GM21717 (cell line): Measurements from ENCODE around the gene SKIC8.

Experiments
- ATAC-seq: cut with Tn5 transposase; IDR thresholded peaks from one replicate; pipeline ENCODE4 v1.9.1; 2021; ENCODE audit warnings: mild to moderate bottlenecking, moderate library complexity; ENCODE audit not compliant: unreplicated experiment

SKIC8 gene

DNA sequence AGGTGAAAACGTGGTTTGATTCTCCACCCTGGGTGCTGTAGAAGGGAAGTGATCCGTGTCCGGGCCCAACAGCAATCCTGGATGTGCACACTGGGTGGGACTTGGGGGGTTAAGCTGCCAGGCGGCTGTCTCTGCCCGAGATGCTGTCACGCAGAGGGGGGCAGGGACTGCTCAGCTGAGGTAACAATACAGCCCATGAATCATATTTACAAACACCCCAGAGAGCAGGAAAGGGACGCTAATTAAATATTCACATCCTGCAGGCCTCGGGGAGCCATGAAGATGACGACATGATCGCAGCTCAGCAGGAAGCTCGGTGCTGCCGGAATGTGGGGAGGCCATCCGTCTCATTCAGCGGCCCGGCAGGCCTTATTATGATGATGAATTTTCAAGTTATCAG lies 22.8 kb upstream of the SKIC8 start:
- ATAC-seq = no peak

DNA sequence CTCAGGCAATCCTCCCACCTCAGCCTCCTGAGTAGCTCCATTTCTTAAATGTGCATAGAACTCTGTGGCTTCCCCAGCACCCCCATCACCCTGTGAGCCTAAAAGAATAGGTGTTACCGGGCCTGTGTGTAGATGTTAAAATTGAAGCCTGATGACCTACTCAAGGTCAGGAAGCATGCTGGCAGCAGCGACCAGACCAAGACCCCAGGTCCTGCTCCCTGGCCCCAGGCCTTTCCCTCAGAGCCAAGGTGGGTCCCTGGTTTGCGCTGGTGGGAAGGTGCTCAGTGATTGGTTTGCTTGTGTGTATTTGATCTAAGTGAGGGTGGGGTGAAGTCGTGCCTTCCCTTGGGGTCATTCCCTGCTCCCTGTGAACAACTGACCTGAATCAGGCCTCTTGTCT lies 22.4 kb upstream of the SKIC8 start:
- ATAC-seq = no peak

DNA sequence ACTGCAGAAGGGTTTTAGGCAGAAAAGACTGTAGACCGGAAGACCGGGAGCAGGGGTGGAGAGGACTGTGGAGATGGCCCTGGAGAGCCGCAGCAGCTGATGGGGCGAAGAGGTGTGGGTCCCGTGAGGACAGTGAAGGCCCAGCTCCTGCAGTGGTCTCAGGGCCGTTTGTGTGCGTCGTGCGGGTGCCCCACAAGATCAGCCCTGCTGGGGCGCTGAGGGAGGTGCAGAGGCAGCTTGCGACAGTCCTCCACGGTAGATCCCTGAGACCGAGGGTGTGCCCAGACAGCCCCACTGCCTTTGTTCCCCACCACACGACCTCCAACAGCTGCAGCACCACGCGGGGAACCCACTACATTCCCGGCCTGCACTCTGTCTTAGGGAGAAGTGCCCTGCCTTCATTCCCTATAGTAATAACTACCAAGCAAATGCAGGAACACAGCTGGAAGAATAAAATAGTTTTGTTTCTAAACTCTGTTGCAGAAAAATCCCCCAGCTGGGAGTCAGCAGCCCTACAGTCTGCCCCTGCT lies 21.7 kb upstream of the SKIC8 start:
- no peak for ATAC-seq

DNA sequence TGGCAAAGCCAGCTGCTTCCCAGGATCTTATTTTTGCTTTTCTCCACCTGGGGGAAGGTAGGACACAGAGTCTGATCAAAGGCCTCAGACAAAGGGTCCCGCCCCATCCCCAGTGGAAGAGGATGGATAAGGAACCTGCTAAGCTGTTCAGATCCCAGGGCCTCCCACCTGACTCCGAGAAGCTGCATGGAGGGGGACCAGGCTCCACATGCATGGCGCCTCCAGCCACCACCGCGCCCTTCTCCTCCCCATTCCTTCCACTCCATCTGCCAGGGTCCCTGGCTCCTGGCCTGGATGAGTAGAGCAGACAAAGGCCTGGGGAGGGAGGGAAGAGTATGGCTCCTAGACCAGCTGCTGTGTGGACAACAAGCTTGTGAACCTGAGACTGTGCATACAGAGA lies 20.8 kb upstream of the SKIC8 start:
- ATAC-seq = no peak

GRCh38 chr15:78319588-78319987 lies 20.2 kb upstream of the SKIC8 start:
- no peak for ATAC-seq

DNA sequence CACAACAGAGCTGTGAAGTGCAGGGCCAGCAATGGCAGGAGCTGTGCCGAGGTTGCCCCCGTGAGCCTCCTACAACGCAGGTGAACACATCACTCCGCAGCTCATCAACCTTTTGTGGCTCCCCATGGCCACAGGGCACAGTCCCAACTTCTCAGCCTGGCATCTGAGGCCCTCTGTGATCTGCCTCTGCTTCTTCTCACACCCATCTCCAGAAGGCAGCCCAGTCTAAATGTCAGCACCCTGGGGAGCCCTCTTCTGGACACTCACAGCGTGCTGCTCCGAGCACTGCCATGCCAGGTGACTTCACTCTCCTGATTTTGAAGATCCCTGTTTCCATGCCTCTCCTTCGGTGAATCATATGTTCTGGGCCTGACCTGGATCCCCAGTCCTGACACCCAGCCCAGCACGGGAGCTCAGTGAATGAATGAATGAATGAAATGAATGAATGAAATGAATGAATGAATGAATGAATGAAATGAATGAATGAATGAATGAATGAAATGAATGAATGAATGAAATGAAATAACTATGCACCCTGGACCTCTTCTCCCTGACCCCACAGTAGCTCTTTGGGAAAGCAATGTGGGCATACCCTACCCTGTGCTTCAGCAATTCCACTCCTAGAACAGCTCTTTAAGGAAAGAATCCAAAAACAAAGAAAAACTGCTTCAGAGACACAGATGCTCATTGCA lies 17.9 kb upstream of the SKIC8 start:
- ATAC-seq = no peak

- no peak for ATAC-seq
These were observed 17.1 kb upstream of the SKIC8 start for GRCh38 chr15:78316283-78317083.

GRCh38 chr15:78315686-78316282 lies 16.4 kb upstream of the SKIC8 start:
- no peak for ATAC-seq

- ATAC-seq = no peak
These were observed 14.8 kb upstream of the SKIC8 start for GRCh38 chr15:78314181-78314581.

DNA sequence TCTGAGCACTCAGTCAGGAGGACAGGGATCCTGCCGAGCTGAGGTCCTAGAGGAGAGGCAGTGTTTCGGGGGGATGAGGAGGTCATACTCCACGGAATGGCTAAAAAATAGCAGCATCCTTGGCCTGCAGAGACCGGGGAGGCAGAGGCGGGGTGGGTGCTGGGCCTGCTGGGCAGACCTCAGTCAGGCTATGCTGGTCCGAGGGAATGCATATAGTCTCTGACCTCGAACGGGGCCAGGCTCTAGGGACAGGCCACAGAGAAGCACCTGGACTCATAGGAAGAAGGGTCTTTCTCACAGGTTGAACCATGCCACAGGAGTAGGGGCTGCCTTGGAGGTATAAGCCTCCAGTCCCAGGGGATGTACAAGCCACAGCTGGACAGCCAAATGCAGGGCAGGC lies 14.0 kb upstream of the SKIC8 start:
- ATAC-seq = no peak

- ATAC-seq = no peak
These were observed 13.5 kb upstream of the SKIC8 start for GRCh38 chr15:78312957-78313356.

DNA sequence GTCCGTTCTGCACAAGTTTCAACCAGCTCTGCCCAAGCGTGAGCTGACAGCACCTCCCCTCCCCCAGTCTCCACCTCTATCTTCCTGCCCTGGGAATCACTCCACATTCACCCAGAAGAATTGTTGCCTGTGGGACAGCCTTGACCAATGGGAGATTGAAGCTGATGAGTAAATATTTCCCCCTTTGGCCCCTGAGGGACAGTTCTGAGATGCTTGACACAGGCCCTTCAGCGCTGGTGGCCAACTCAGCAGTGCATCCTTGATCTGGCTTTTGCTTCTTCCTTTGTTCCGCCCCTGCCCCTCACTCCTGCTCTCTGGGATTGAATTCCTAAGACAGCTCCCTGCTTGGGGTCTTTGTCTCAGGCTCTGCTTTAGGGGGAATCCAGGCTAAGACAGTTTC lies 13.1 kb upstream of the SKIC8 start:
- no peak for ATAC-seq

DNA sequence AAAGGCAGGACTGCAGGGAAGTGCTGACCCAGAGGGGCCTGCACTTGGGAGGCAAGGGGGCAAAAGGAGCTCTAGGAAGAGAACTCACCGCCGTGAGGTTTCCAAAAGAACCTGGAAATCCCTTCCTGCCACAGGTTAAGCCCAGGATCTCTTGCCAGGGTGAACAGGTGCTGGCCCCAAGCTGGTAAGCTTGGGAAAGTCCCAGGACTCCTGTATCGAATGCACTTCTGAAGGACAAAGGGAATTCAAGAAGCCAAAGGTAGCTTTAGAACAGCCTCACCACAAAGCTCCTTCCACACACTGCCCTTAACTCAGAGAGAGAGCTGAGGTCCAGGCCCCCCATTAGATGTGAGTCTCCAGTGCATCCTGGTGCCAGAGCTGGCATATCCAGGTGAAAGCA lies 11.9 kb upstream of the SKIC8 start:
- no peak for ATAC-seq

DNA sequence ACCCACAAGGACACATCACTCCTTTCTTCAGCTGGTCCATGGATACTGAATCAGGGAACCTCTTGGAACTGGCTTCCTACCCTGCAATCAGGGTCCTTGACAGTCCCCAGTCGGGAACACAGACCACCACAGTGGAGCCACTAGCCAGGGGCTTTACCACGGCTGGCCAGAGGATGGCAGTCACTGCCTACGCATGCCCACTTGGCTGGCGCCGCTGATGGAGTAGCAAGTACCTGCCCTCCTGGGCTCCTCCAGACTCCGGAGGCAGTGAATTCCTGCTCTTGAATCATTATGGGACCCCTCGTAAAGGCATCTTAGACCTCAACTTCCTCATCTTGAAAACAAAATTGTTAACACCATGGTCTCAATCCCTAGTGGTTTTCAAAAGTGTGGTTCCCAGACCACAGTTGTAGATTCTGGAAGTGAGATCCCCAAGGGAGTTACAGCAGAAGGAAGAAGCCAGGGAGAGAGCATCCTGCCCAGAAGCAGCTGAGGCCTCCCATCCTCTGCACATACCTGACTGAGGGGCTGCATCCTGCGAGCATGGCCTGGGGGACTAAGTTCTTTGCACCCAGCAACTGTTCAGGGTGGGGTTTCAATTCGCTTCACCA lies 9.1 kb upstream of the SKIC8 start:
- ATAC-seq = no peak

- no peak for ATAC-seq
These were observed 8.6 kb upstream of the SKIC8 start for GRCh38 chr15:78307976-78308375.

- no peak for ATAC-seq
These were observed 6.9 kb upstream of the SKIC8 start for GRCh38 chr15:78306176-78306774.

GRCh38 chr15:78304216-78305066 lies 5.0 kb upstream of the SKIC8 start:
- no peak for ATAC-seq

- ATAC-seq = no peak
These were observed 3.3 kb upstream of the SKIC8 start for GRCh38 chr15:78302579-78303312.

GRCh38 chr15:78301828-78302227 lies 2.4 kb upstream of the SKIC8 start:
- no peak for ATAC-seq
